Measurements from ENCODE around the gene ALPP. TPM values are rescaled to one million over a fixed set of nuclear protein-coding genes. Genes with fewer than 3 reads are reported as not detected.
"Not testable (repeated sequence)": the region's sequence is repeated elsewhere in the genome, so short reads cannot be mapped to it uniquely, and the experiment has no call there.

Gene ALPP
- polyA plus RNA-seq (not detected in 2 replicates), polyA minus RNA-seq (not detected in 2 replicates)

DNA sequence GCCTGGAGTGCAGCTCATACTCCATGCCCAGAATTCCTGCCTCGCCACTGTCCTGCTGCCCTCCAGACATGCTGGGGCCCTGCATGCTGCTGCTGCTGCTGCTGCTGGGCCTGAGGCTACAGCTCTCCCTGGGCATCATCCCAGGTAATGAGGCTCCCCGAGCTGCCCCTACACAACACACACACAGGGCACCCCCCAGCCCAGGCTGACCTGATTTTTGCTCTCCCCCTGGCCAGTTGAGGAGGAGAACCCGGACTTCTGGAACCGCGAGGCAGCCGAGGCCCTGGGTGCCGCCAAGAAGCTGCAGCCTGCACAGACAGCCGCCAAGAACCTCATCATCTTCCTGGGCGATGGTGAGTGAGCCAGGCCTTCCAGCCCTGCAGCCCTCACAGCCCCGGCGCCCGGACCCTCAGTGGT, at the start of gene ALPP:
TSS of gene ALPP (plus strand) at position 17 of the 417 bp plus-strand sequence. CDS start at position 69, 52 bp downstream.
- H2AFZ ChIP-seq (ENCODE audit: low read depth, low read length); H4K20me1 ChIP-seq (ENCODE audit: insufficient read depth); H3K9me2 ChIP-seq (ENCODE audit: insufficient read depth, low read length); H3K27ac ChIP-seq (ENCODE audit: low read length); H3K36me3 ChIP-seq (ENCODE audit: insufficient read depth, low read length); H3K79me2 ChIP-seq (replicated peaks; ENCODE audit: insufficient read depth, low read length); H3K9ac ChIP-seq (ENCODE audit: low read length); H3K4me3 ChIP-seq (ENCODE audit: low read length); H3K9me3 ChIP-seq (ENCODE audit: low read length); H3K4me2 ChIP-seq (ENCODE audit: low read length); H3F3A ChIP-seq (ENCODE audit: insufficient read depth, low read length, poor library complexity, severe bottlenecking): not testable (repeated sequence)
- peaks cover 10% of the 10 kb centered on the region for H3K27me3 ChIP-seq (ENCODE audit: insufficient read depth, low read depth, low read length)

GRCh38 chr2:232329716-232330067, 48.9 kb upstream of the ALPP start:
- no peaks in the 10 kb centered on the region for H3K79me2 ChIP-seq (replicated peaks; ENCODE audit: insufficient read depth, low read length)

More at GRCh38 chr2:232329716-232330067, 48.9 kb upstream of the ALPP start:
- H3K27me3 ChIP-seq (ENCODE audit: insufficient read depth, low read depth, low read length): no peaks in the 10 kb centered on the region
- no peaks in the 10 kb centered on the region for H3K9me2 ChIP-seq (ENCODE audit: insufficient read depth, low read length)
- no peaks in the 10 kb centered on the region for H4K20me1 ChIP-seq (ENCODE audit: insufficient read depth)
- no peak overlapping the region for H2AFZ ChIP-seq (ENCODE audit: low read depth, low read length)
- TF ChIP-seq POLR2AphosphoS5 (IDR thresholded peaks at IDR 0.05): no peak
- no peak for TF ChIP-seq TAF1 (IDR thresholded peaks at IDR 0.05; ENCODE audit: low read depth)
- no peak for TF ChIP-seq SMC3 (conservative IDR thresholded peaks at IDR 0.05; ENCODE audit: poor library complexity)
- no peak for TF ChIP-seq EP300 (conservative IDR thresholded peaks at IDR 0.05; ENCODE audit: poor library complexity, severe bottlenecking)
- no peak for TF ChIP-seq RAD21 (conservative IDR thresholded peaks at IDR 0.05)
- no peak for TF ChIP-seq EZH2 (IDR thresholded peaks at IDR 0.05; ENCODE audit: borderline replicate concordance, insufficient read depth, low read length, poor library complexity, severe bottlenecking)
- TF ChIP-seq MXI1 (conservative IDR thresholded peaks at IDR 0.05; ENCODE audit: poor library complexity, severe bottlenecking): no peak
- TF ChIP-seq, protein P1, sequence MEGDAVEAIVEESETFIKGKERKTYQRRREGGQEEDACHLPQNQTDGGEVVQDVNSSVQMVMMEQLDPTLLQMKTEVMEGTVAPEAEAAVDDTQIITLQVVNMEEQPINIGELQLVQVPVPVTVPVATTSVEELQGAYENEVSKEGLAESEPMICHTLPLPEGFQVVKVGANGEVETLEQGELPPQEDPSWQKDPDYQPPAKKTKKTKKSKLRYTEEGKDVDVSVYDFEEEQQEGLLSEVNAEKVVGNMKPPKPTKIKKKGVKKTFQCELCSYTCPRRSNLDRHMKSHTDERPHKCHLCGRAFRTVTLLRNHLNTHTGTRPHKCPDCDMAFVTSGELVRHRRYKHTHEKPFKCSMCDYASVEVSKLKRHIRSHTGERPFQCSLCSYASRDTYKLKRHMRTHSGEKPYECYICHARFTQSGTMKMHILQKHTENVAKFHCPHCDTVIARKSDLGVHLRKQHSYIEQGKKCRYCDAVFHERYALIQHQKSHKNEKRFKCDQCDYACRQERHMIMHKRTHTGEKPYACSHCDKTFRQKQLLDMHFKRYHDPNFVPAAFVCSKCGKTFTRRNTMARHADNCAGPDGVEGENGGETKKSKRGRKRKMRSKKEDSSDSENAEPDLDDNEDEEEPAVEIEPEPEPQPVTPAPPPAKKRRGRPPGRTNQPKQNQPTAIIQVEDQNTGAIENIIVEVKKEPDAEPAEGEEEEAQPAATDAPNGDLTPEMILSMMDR (IDR thresholded peaks at IDR 0.05; ENCODE audit: poor library complexity, severe bottlenecking): no peak
- TF ChIP-seq, protein P2, sequence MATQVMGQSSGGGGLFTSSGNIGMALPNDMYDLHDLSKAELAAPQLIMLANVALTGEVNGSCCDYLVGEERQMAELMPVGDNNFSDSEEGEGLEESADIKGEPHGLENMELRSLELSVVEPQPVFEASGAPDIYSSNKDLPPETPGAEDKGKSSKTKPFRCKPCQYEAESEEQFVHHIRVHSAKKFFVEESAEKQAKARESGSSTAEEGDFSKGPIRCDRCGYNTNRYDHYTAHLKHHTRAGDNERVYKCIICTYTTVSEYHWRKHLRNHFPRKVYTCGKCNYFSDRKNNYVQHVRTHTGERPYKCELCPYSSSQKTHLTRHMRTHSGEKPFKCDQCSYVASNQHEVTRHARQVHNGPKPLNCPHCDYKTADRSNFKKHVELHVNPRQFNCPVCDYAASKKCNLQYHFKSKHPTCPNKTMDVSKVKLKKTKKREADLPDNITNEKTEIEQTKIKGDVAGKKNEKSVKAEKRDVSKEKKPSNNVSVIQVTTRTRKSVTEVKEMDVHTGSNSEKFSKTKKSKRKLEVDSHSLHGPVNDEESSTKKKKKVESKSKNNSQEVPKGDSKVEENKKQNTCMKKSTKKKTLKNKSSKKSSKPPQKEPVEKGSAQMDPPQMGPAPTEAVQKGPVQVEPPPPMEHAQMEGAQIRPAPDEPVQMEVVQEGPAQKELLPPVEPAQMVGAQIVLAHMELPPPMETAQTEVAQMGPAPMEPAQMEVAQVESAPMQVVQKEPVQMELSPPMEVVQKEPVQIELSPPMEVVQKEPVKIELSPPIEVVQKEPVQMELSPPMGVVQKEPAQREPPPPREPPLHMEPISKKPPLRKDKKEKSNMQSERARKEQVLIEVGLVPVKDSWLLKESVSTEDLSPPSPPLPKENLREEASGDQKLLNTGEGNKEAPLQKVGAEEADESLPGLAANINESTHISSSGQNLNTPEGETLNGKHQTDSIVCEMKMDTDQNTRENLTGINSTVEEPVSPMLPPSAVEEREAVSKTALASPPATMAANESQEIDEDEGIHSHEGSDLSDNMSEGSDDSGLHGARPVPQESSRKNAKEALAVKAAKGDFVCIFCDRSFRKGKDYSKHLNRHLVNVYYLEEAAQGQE (IDR thresholded peaks at IDR 0.05; ENCODE audit: borderline replicate concordance): no peak
- H3K36me3 ChIP-seq (ENCODE audit: insufficient read depth, low read length): no peaks in the 10 kb centered on the region
- H3K9ac ChIP-seq (ENCODE audit: low read length): no peak overlapping the region
- H3F3A ChIP-seq (ENCODE audit: insufficient read depth, low read length, poor library complexity, severe bottlenecking): no peaks in the 10 kb centered on the region
- no peak overlapping the region for H3K4me2 ChIP-seq (ENCODE audit: low read length)
- H3K9me3 ChIP-seq (ENCODE audit: low read length): no peaks in the 10 kb centered on the region
- H3K4me3 ChIP-seq (ENCODE audit: low read length): no peak overlapping the region
- H3K27ac ChIP-seq (ENCODE audit: low read length): no peak overlapping the region

Data from neural cell (in vitro differentiated cells).